ENCODE data around the gene DRG1.
"Not testable (repeated sequence)": the region's sequence is repeated elsewhere in the genome, so short reads cannot be mapped to it uniquely, and the experiment has no call there.

DRG1 gene

GRCh38 chr22:31443516-31443915 is 44.1 kb downstream of the DRG1 start:
- DNase-seq: no peak

GRCh38 chr22:31445642-31446041 is 46.2 kb downstream of the DRG1 start:
- no peak for DNase-seq

GRCh38 chr22:31446208-31446607 is 46.8 kb downstream of the DRG1 start:
- no peak for DNase-seq

- DNase-seq: no peak
Measured at GRCh38 chr22:31446767-31447166, 47.4 kb downstream of the DRG1 start.

- no peak for DNase-seq
Measured at GRCh38 chr22:31447337-31447736, 47.9 kb downstream of the DRG1 start.

- DNase-seq: no peak
Measured at GRCh38 chr22:31448382-31448781, 49.0 kb downstream of the DRG1 start.

GRCh38 chr22:31449506-31449905 is 50.1 kb downstream of the DRG1 start:
- no peak for DNase-seq

- no peak for DNase-seq
Measured at GRCh38 chr22:31451709-31452571, 52.5 kb downstream of the DRG1 start.

GRCh38 chr22:31461699-31462098 is 62.3 kb downstream of the DRG1 start:
- DNase-seq: no peak

- no peak for DNase-seq
Measured at GRCh38 chr22:31465307-31465706, 65.9 kb downstream of the DRG1 start.

- no peak for DNase-seq
Measured at GRCh38 chr22:31474743-31475142, 75.3 kb downstream of the DRG1 start.

- DNase-seq: no peak
Measured at GRCh38 chr22:31475800-31476199, 76.4 kb downstream of the DRG1 start.

GRCh38 chr22:31477329-31477728 is 77.9 kb downstream of the DRG1 start:
- DNase-seq: no peak

GRCh38 chr22:31481129-31481528 is 81.7 kb downstream of the DRG1 start:
- DNase-seq: no peak

GRCh38 chr22:31482470-31482869 is 83.1 kb downstream of the DRG1 start:
- not testable (repeated sequence) for DNase-seq

Data from left hindlimb (tissue), 1 donor.